ENCODE data around the gene CHST11. TPM values are rescaled to one million over a fixed set of nuclear protein-coding genes. Genes with fewer than 3 reads are reported as not detected.

The CHST11 gene
- total RNA-seq, 1 donor from 2014 or later, result 46.2 TPM

- DNase-seq, result no peak
- intact Hi-C loops (cut with DNase I), result no loop called here
- no peaks in the 10 kb centered on the region for H3K36me3 ChIP-seq
- no peak for TF ChIP-seq CTCF (IDR thresholded peaks at IDR 0.05)
- no peaks in the 10 kb centered on the region for H3K9me3 ChIP-seq
- ATAC-seq, result no peak
- H3K4me1 ChIP-seq, result peaks cover 56% of the 10 kb centered on the region
- H3K27me3 ChIP-seq (ENCODE audit: low read depth), result no peaks in the 10 kb centered on the region
- no peak overlapping the region for H3K27ac ChIP-seq
- H3K4me3 ChIP-seq, result no peak overlapping the region
These were observed 56.9 kb downstream of the CHST11 start for GRCh38 chr12:104513681-104514080.

GRCh38 chr12:104514092-104514810 is 57.5 kb downstream of the CHST11 start:
- H3K9me3 ChIP-seq, result no peaks in the 10 kb centered on the region
- peaks cover 58% of the 10 kb centered on the region for H3K4me1 ChIP-seq
- intact Hi-C loops (cut with DNase I), result no loop called here
- no peaks in the 10 kb centered on the region for H3K36me3 ChIP-seq
- TF ChIP-seq CTCF (IDR thresholded peaks at IDR 0.05), result no peak
- no peak for ATAC-seq
- H3K27ac ChIP-seq, result no peak overlapping the region
- DNase-seq, result no peak
- H3K27me3 ChIP-seq (ENCODE audit: low read depth), result no peaks in the 10 kb centered on the region
- H3K4me3 ChIP-seq, result no peak overlapping the region

GRCh38 chr12:104515899-104516298 is 59.2 kb downstream of the CHST11 start:
- no peak for ATAC-seq
- no peaks in the 10 kb centered on the region for H3K9me3 ChIP-seq
- no peak overlapping the region for H3K4me3 ChIP-seq
- no peaks in the 10 kb centered on the region for H3K36me3 ChIP-seq
- DNase-seq, result no peak
- H3K4me1 ChIP-seq, result peaks cover 64% of the 10 kb centered on the region
- no peak for TF ChIP-seq CTCF (IDR thresholded peaks at IDR 0.05)
- intact Hi-C loops (cut with DNase I), result no loop called here
- H3K27ac ChIP-seq, result no peak overlapping the region
- H3K27me3 ChIP-seq (ENCODE audit: low read depth), result no peaks in the 10 kb centered on the region

- ATAC-seq, result peak; percentile 73 to 83
- no peak overlapping the region for H3K4me3 ChIP-seq
- intact Hi-C loops (cut with DNase I), result no loop called here
- DNase-seq, result no peak
- no peaks in the 10 kb centered on the region for H3K9me3 ChIP-seq
- H3K4me1 ChIP-seq, result peaks cover 65% of the 10 kb centered on the region
- H3K27ac ChIP-seq, result no peak overlapping the region
- TF ChIP-seq CTCF (IDR thresholded peaks at IDR 0.05), result no peak
- H3K36me3 ChIP-seq, result no peaks in the 10 kb centered on the region
- no peaks in the 10 kb centered on the region for H3K27me3 ChIP-seq (ENCODE audit: low read depth)
These were observed 60.1 kb downstream of the CHST11 start for GRCh38 chr12:104516821-104517220.

GRCh38 chr12:104517880-104518279 is 61.1 kb downstream of the CHST11 start:
- peaks cover 76% of the 10 kb centered on the region for H3K4me1 ChIP-seq
- no peaks in the 10 kb centered on the region for H3K27me3 ChIP-seq (ENCODE audit: low read depth)
- intact Hi-C loops (cut with DNase I), result no loop called here
- TF ChIP-seq CTCF (IDR thresholded peaks at IDR 0.05), result no peak
- no peak for DNase-seq
- no peaks in the 10 kb centered on the region for H3K9me3 ChIP-seq
- no peak for ATAC-seq
- no peak overlapping the region for H3K4me3 ChIP-seq
- no peak overlapping the region for H3K27ac ChIP-seq
- H3K36me3 ChIP-seq, result no peaks in the 10 kb centered on the region

All from lower lobe of right lung (tissue), 2 donors.